ENCODE results near the gene RTTN.

Gene RTTN

DNA sequence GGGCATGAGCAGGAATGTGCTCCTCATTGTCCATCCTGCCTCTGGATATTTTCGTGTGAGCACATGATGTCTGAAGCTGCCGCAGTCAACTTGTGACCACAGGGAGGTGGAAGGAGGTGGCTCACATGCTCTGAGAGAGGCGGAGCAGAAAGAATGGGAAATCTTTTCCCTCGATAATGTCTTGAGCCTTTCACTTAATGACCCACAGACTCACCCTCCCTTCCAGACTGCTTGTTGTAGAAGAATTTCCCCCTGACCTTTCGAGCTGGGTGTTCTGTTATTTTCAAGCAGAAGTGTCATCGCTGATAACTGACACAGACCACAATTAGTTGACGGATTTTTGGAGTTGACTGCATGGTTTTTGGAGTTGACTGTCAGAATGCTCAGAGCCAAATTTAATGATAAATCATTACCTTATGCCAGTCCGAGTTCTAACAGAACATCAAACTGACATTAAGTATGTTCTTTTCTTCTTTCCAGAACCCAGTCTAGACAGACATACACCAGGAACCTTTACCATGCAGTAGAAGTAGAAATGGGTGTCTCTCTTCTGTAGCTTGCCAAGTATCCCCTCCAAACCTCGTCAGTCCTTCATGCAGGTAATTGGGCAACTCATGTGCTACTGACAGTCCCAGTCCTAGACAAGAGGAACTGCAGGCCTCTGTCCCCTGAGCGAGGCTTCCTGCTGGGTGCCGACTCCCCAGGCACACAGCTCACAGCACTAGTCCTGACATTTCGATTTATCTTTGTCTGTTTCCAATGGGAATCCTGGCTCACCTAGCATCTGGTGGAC is 29.4 kb upstream of the RTTN start:
- TF ChIP-seq CTCF (IDR thresholded peaks at IDR 0.05; ENCODE audit: extremely low read depth, missing control alignments): no peak
- DNase-seq (ENCODE audit: low spot score): no peak

GRCh38 chr18:70233974-70234373 is 28.5 kb upstream of the RTTN start:
- no peak for DNase-seq (ENCODE audit: low spot score)
- TF ChIP-seq CTCF (IDR thresholded peaks at IDR 0.05; ENCODE audit: extremely low read depth, missing control alignments): no peak

DNA sequence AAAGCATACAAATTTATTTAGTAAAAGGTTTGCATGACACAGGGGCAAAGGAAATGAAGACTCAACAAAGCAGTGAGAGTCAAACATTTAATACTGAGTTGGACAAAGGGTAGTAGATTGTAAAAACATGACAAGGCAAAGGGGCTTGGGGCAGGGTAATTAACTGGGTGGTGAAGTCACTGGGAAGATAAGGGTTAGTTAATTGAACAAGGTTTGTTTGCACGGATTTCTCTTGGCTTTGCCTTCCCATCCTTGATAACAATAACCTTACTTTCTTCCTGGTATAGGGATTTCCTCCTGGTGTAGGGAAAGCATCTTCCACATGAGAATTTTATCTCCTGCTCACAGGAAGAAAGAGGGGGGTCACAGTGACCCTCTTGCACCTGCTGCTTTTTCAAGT is 26.8 kb upstream of the RTTN start:
- no peak for DNase-seq (ENCODE audit: low spot score)

GRCh38 chr18:70229639-70230038 is 24.2 kb upstream of the RTTN start:
- TF ChIP-seq CTCF (IDR thresholded peaks at IDR 0.05; ENCODE audit: extremely low read depth, missing control alignments): no peak
- DNase-seq (ENCODE audit: low spot score): no peak

More for the DNA sequence above, 26.8 kb upstream of the RTTN start:
- no peak for TF ChIP-seq CTCF (IDR thresholded peaks at IDR 0.05; ENCODE audit: extremely low read depth, missing control alignments)

DNA sequence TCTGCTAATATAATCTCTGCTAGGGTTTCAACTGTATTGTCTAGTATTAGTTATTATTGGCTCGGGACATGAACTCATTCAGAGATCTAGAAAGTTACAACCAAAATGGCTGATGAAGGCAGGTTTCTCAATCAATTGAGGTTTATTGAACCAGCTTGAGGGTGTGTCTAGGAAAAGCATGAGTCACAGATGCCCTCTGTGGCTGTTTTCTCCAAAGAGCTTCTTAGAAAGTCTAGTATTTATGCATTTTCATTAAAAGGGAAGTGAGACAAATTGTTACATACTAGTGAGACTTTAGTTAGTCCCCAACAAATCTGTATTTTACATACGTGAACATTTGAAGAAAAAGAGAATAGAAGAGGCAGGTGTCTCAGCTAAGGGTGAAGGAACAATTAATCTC is 23.0 kb upstream of the RTTN start:
- TF ChIP-seq CTCF (IDR thresholded peaks at IDR 0.05; ENCODE audit: extremely low read depth, missing control alignments): no peak
- no peak for DNase-seq (ENCODE audit: low spot score)

GRCh38 chr18:70227438-70227837 is 22.0 kb upstream of the RTTN start:
- TF ChIP-seq CTCF (IDR thresholded peaks at IDR 0.05; ENCODE audit: extremely low read depth, missing control alignments): no peak
- no peak for DNase-seq (ENCODE audit: low spot score)

DNA sequence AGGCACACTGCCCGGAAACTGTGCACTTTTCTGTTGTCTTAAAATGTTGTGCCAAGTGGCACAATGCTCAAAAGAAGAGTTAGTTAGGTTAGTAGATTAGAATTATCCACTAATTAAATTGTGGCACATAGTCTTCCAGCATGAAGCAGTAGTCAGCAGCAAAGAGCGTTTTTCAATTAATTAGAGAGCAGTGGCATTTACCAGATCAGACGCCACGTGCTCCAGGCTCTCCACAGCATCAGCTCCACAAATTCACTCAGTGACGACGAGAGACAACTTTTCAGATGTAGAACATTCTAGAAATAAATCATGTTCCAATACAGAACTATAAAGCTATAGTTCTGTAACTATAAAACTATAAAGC is 16.4 kb upstream of the RTTN start:
- no peak for TF ChIP-seq CTCF (IDR thresholded peaks at IDR 0.05; ENCODE audit: extremely low read depth, missing control alignments)
- no peak for DNase-seq (ENCODE audit: low spot score)

Data from GM20000 (cell line).